ENCODE measurements around the gene HNF1B. TPM values are rescaled to one million over a fixed set of nuclear protein-coding genes. Genes with fewer than 3 reads are reported as not detected.

HNF1B gene
- total RNA-seq, 2 donors from 2014 or later: not detected

- H3K27ac Mint-ChIP-seq: no peak overlapping the region
- H3K36me3 Mint-ChIP-seq (ENCODE audit: low read depth): peaks cover 5% of the 10 kb centered on the region
- no peak for ATAC-seq
- H3K4me3 Mint-ChIP-seq: no peak overlapping the region
- no peak for DNase-seq
- H3K27me3 Mint-ChIP-seq: peaks cover 35% of the 10 kb centered on the region
- peaks cover 7% of the 10 kb centered on the region for H3K4me1 Mint-ChIP-seq
- no peaks in the 10 kb centered on the region for H3K9me3 ChIP-seq (ENCODE audit: control insufficient read depth, low read length, poor library complexity, severe bottlenecking)
These were observed 7.6 kb upstream of the HNF1B start for GRCh38 chr17:37752482-37752881.

DNA sequence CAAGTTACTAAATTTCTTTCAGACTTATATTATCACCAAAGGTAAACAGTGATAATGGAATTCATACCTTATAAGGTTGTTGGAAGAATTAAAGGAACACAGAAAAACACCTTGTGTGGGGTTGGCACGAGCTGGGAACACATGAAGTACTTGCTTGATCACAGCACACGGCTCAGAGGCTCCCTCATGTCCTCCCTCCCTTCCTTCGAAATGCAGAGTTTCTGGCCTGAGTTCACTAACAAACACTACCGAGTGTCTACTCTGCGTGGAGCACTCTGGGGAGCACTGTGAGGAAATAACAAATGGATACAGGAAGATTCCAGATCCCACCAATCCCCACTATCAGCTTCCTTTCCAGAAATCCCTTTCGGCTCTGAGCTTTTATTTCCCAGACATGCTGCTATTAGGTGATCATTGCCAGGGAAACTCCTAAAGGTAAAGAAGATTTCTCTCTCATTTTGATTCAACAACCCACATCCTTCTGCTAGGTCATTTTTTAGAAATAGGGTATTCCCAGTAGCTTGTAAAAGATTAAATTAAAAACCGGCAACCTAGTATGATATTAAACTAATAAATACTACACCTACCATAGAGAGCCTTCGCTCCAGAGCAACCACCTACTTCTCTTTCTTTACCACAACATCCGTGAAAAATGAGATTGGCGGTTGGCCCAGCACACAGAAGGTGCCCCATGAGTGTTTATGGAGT is 6.1 kb upstream of the HNF1B start:
- Mint-ChIP-seq H3K27ac (no peak overlapping the region), H3K4me3 (no peak overlapping the region), H3K36me3 (ENCODE audit: low read depth) (peaks cover 7% of the 10 kb centered on the region), H3K4me1 (peaks cover 8% of the 10 kb centered on the region), H3K27me3 (peaks cover 42% of the 10 kb centered on the region)
- no peaks in the 10 kb centered on the region for H3K9me3 ChIP-seq (ENCODE audit: control insufficient read depth, low read length, poor library complexity, severe bottlenecking)
- ATAC-seq (no peak), DNase-seq (no peak)

GRCh38 chr17:37750292-37750691 is 5.4 kb upstream of the HNF1B start:
- Mint-ChIP-seq H3K36me3 (ENCODE audit: low read depth) (peaks cover 8% of the 10 kb centered on the region), H3K27me3 (peaks cover 46% of the 10 kb centered on the region), H3K27ac (no peak overlapping the region), H3K4me1 (peaks cover 10% of the 10 kb centered on the region), H3K4me3 (no peak overlapping the region)
- H3K9me3 ChIP-seq (ENCODE audit: control insufficient read depth, low read length, poor library complexity, severe bottlenecking): no peaks in the 10 kb centered on the region
- ATAC-seq (no peak), DNase-seq (no peak)

GRCh38 chr17:37747222-37747621 is 2.4 kb upstream of the HNF1B start:
- no peak for DNase-seq
- no peak overlapping the region for H3K4me3 Mint-ChIP-seq
- no peak overlapping the region for H3K27ac Mint-ChIP-seq
- no peak for ATAC-seq
- H3K36me3 Mint-ChIP-seq (ENCODE audit: low read depth): peaks cover 8% of the 10 kb centered on the region
- peaks cover 17% of the 10 kb centered on the region for H3K4me1 Mint-ChIP-seq
- no peaks in the 10 kb centered on the region for H3K9me3 ChIP-seq (ENCODE audit: control insufficient read depth, low read length, poor library complexity, severe bottlenecking)
- H3K27me3 Mint-ChIP-seq: peaks cover 59% of the 10 kb centered on the region

GRCh38 chr17:37746617-37747016 is 1.8 kb upstream of the HNF1B start:
- Mint-ChIP-seq H3K27ac (no peak overlapping the region), H3K36me3 (ENCODE audit: low read depth) (peaks cover 8% of the 10 kb centered on the region), H3K4me1 (peaks cover 17% of the 10 kb centered on the region), H3K27me3 (peaks cover 59% of the 10 kb centered on the region), H3K4me3 (no peak overlapping the region)
- no peaks in the 10 kb centered on the region for H3K9me3 ChIP-seq (ENCODE audit: control insufficient read depth, low read length, poor library complexity, severe bottlenecking)
- DNase-seq (no peak), ATAC-seq (no peak)

GRCh38 chr17:37745801-37746426 is 1.1 kb upstream of the HNF1B start:
- no peak for ATAC-seq
- no peak overlapping the region for H3K4me3 Mint-ChIP-seq

DNA sequence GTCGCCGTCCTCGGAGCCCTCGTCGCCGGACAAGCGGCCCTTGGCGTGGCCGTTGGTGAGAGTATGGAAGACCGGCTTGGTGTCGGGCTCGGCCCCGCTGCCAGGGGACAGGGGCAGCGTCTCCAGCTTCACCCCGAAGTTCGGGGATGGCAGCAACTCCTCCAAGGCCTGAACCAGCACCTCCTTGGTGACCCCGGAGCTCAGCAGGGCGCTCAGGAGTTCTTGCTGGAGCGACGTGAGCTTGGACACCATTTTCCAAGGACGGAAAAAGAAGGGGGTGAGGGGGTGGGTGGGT is 279 bp downstream of the HNF1B start:
- peaks cover 17% of the 10 kb centered on the region for H3K4me1 Mint-ChIP-seq
- DNase-seq: no peak
- peaks cover 66% of the 10 kb centered on the region for H3K27me3 Mint-ChIP-seq
- peak overlapping the region; percentile 72 for H3K4me3 Mint-ChIP-seq
- ATAC-seq: no peak
- H3K9me3 ChIP-seq (ENCODE audit: control insufficient read depth, low read length, poor library complexity, severe bottlenecking): no peaks in the 10 kb centered on the region
- no peak overlapping the region for H3K27ac Mint-ChIP-seq
- peaks cover 8% of the 10 kb centered on the region for H3K36me3 Mint-ChIP-seq (ENCODE audit: low read depth)

More at GRCh38 chr17:37745801-37746426, 1.1 kb upstream of the HNF1B start:
- Mint-ChIP-seq H3K4me1 (peaks cover 17% of the 10 kb centered on the region), H3K36me3 (ENCODE audit: low read depth) (peaks cover 8% of the 10 kb centered on the region), H3K27ac (no peak overlapping the region), H3K27me3 (peaks cover 59% of the 10 kb centered on the region)
- no peak for DNase-seq
- no peaks in the 10 kb centered on the region for H3K9me3 ChIP-seq (ENCODE audit: control insufficient read depth, low read length, poor library complexity, severe bottlenecking)

GRCh38 chr17:37743875-37744632 is 805 bp downstream of the HNF1B start:
- peak; percentile 39 for ATAC-seq
- peak overlapping the region; percentile 72 for H3K4me3 Mint-ChIP-seq
- DNase-seq: no peak
- no peaks in the 10 kb centered on the region for H3K9me3 ChIP-seq (ENCODE audit: control insufficient read depth, low read length, poor library complexity, severe bottlenecking)
- H3K4me1 Mint-ChIP-seq: peaks cover 17% of the 10 kb centered on the region
- peaks cover 8% of the 10 kb centered on the region for H3K36me3 Mint-ChIP-seq (ENCODE audit: low read depth)
- no peak overlapping the region for H3K27ac Mint-ChIP-seq
- H3K27me3 Mint-ChIP-seq: peaks cover 70% of the 10 kb centered on the region

- H3K27ac Mint-ChIP-seq: peak overlapping the region; percentile 51
- H3K27me3 Mint-ChIP-seq: peaks cover 70% of the 10 kb centered on the region
- DNase-seq: no peak
- no peaks in the 10 kb centered on the region for H3K9me3 ChIP-seq (ENCODE audit: control insufficient read depth, low read length, poor library complexity, severe bottlenecking)
- H3K4me1 Mint-ChIP-seq: peaks cover 17% of the 10 kb centered on the region
- peak overlapping the region; percentile 72 for H3K4me3 Mint-ChIP-seq
- H3K36me3 Mint-ChIP-seq (ENCODE audit: low read depth): peaks cover 7% of the 10 kb centered on the region
- ATAC-seq: no peak
These were observed 1.3 kb downstream of the HNF1B start for GRCh38 chr17:37743612-37743874.

GRCh38 chr17:37742762-37743611 is 1.9 kb downstream of the HNF1B start:
- no peaks in the 10 kb centered on the region for H3K9me3 ChIP-seq (ENCODE audit: control insufficient read depth, low read length, poor library complexity, severe bottlenecking)
- Mint-ChIP-seq H3K27ac (peak overlapping the region; percentile 51), H3K27me3 (peaks cover 71% of the 10 kb centered on the region), H3K4me1 (peaks cover 17% of the 10 kb centered on the region), H3K36me3 (ENCODE audit: low read depth) (peaks cover 10% of the 10 kb centered on the region), H3K4me3 (peak overlapping the region; percentile 72)
- DNase-seq (no peak), ATAC-seq (peak; percentile 25)

DNA sequence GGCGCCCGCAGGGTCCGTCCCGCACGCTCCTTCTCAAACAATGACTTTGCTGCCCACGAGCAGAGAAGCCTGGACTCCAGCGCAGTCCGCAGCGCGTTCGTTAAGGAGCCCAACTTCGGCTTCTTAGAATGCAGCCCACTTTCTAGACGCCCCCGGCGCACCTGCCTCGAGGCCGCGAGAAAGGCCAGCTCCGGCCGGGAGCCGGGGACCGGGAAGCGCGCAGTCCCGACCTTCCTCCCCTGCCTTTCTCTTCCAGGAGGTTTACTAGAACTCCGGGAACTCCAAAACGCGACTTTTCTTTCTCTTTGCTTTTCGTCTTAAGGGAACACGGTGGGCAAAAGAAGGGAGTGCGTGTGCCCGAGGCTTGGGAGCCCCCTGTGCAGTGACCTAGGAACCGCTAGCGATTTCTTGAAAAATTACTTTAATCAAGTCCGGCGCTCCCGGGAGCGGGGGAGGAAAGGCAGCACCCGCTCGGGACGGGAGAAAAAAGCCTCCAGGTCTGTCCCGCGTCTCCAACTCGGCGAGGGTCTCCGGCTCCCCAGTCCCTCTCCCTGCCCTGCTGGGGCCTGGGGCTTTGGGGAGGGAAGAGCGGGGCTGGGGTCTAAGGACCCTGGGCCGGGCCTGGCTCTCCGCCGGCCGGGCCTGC is 2.6 kb downstream of the HNF1B start:
- peak overlapping the region; percentile 79 for H3K4me3 Mint-ChIP-seq
- H3K27me3 Mint-ChIP-seq: peaks cover 70% of the 10 kb centered on the region
- H3K4me1 Mint-ChIP-seq: peaks cover 12% of the 10 kb centered on the region
- no peak overlapping the region for H3K27ac Mint-ChIP-seq
- ATAC-seq (no peak), DNase-seq (no peak)
- no peaks in the 10 kb centered on the region for H3K9me3 ChIP-seq (ENCODE audit: control insufficient read depth, low read length, poor library complexity, severe bottlenecking)
- H3K36me3 Mint-ChIP-seq (ENCODE audit: low read depth): peaks cover 7% of the 10 kb centered on the region

- Mint-ChIP-seq H3K27ac (no peak overlapping the region), H3K27me3 (peaks cover 70% of the 10 kb centered on the region), H3K4me1 (peaks cover 12% of the 10 kb centered on the region), H3K4me3 (no peak overlapping the region), H3K36me3 (ENCODE audit: low read depth) (peaks cover 6% of the 10 kb centered on the region)
- DNase-seq (no peak), ATAC-seq (no peak)
- H3K9me3 ChIP-seq (ENCODE audit: control insufficient read depth, low read length, poor library complexity, severe bottlenecking): no peaks in the 10 kb centered on the region
These were observed 3.3 kb downstream of the HNF1B start for GRCh38 chr17:37741341-37742115.

All from T-helper 17 cell (primary cell).